B cell (primary cell): Measurements from ENCODE around the gene FNDC3A. TPM values are rescaled to one million over a fixed set of nuclear protein-coding genes. Genes with fewer than 3 reads are reported as not detected.

Experiments used
- ATAC-seq: fragments of 200-7000 bp; cut with Tn5 transposase; one replicate; pipeline ENCODE4 v1.10.0; 2021; ENCODE audit warnings: low read depth, mild to moderate bottlenecking, moderate number of reproducible peaks, moderate library complexity
- CTCF ChIA-PET: fragments of 350-600 bp; sonication (Branson Sonifier 250); formaldehyde crosslinking; loops from one replicate; lab custom pipeline; 2021; ENCODE audit warnings: antibody characterized with exemption, inconsistent platforms; lab: Charles Lee
- POLR2A ChIA-PET: fragments of 350-600 bp; sonication (Branson Sonifier 250); formaldehyde crosslinking; loops from one replicate; lab custom pipeline; 2021; ENCODE audit warnings: antibody characterized with exemption; lab: Charles Lee
- DNase-seq: peaks from one replicate; pipeline ENCODE4 v3.0.0; 2013
- H2AFZ ChIP-seq: 2 replicates; pipeline ENCODE4 v1.6.1; 2012; ENCODE audit warnings: mild to moderate bottlenecking, low read depth, low read length; ENCODE audit not compliant: insufficient read depth, poor library complexity, severe bottlenecking
- H3K27ac ChIP-seq, 2 donors: 1 replicate in 1 of 2; 2 replicates in 1 of 2; pipeline ENCODE4 v1.5.1; 2012 to 2013; ENCODE audit warnings: low read length in 2 of 2, mild to moderate bottlenecking in 2 of 2, moderate library complexity in 1 of 2
- H3K27me3 ChIP-seq, 4 experiments: fragments of 200-600 bp in 1 of 4; sonication (generic) in 1 of 4; replicated peaks in 1 of 4; 1 replicate in 2 of 4; 2 replicates in 2 of 4; pipeline versions ENCODE4 v1.6.1 to v1.7.0; 2013 to 2016; ENCODE audit warnings: low read length in 3 of 4, mild to moderate bottlenecking in 2 of 4, mixed read lengths in 1 of 4, moderate library complexity in 1 of 4; ENCODE audit not compliant: insufficient read depth in 4 of 4, control insufficient read depth in 3 of 4; ENCODE audit errors: control extremely low read depth in 1 of 4
- H3K36me3 ChIP-seq, 2 experiments: replicated peaks in 1 of 2; 1 replicate in 1 of 2; 2 replicates in 1 of 2; pipeline versions ENCODE4 v1.6.1 to v1.7.1; 2013; ENCODE audit warnings: low read length in 1 of 2; ENCODE audit not compliant: insufficient read depth in 2 of 2, control insufficient read depth in 1 of 2; ENCODE audit errors: control extremely low read depth in 1 of 2, extremely low read depth in 1 of 2
- H3K4me1 ChIP-seq, 2 donors: fragments of 200-600 bp in 1 of 2; sonication (generic) in 1 of 2; 1 replicate in 1 of 2; 2 replicates in 1 of 2; pipeline versions ENCODE4 v1.5.1 to v1.6.1; 2013 to 2017; ENCODE audit warnings: low read length in 2 of 2; ENCODE audit not compliant: control insufficient read depth in 2 of 2, insufficient read depth in 2 of 2
- H3K4me2 ChIP-seq: replicated peaks from 2 replicates; pipeline ENCODE3; 2012; ENCODE audit warnings: mild to moderate bottlenecking, low read depth, low read length; ENCODE audit not compliant: poor library complexity, severe bottlenecking
- H3K4me3 ChIP-seq, 5 experiments: fragments of 200-600 bp in 1 of 5; sonication (generic) in 1 of 5; 1 replicate in 3 of 5; 2 replicates in 2 of 5; pipeline versions ENCODE4 v1.5.1 to v1.7.0; 2011 to 2016; ENCODE audit warnings: low read length in 4 of 5, mild to moderate bottlenecking in 4 of 5, low read depth in 2 of 5, control low read depth in 1 of 5, moderate library complexity in 1 of 5; ENCODE audit not compliant: insufficient read depth in 1 of 5; ENCODE audit errors: control extremely low read depth in 1 of 5, extremely low read depth in 1 of 5
- H3K79me2 ChIP-seq: fragments of 200-600 bp; sonication (generic); one replicate; pipeline ENCODE4 v1.6.0; 2016; ENCODE audit warnings: low read length; ENCODE audit not compliant: control insufficient read depth, insufficient read depth
- H3K9ac ChIP-seq: fragments of 200-600 bp; sonication (generic); 2 replicates; pipeline ENCODE4 v1.6.1; 2017; ENCODE audit warnings: mild to moderate bottlenecking, low read length, moderate library complexity
- H3K9me3 ChIP-seq, 3 donors: one replicate each; pipeline versions ENCODE4 v1.6.1 to v1.7.1; 2013; ENCODE audit warnings: low read length in 2 of 3; ENCODE audit not compliant: control insufficient read depth in 2 of 3, insufficient read depth in 1 of 3; ENCODE audit errors: control extremely low read depth in 1 of 3
- H4K20me1 ChIP-seq: 2 replicates; pipeline ENCODE4 v1.6.0; 2012; ENCODE audit warnings: mild to moderate bottlenecking, low read length; ENCODE audit not compliant: insufficient read depth, control insufficient read depth, poor library complexity, severe bottlenecking
- H3K27ac Mint-ChIP-seq: one replicate; pipeline ENCODE4 v1.8.0; 2021; ENCODE audit warnings: mixed read lengths
- H3K27me3 Mint-ChIP-seq: one replicate; pipeline ENCODE4 v1.8.0; 2021; ENCODE audit warnings: mixed read lengths
- H3K4me1 Mint-ChIP-seq: one replicate; pipeline ENCODE4 v1.8.0; 2021; ENCODE audit warnings: mixed read lengths
- H3K4me3 Mint-ChIP-seq: one replicate; pipeline ENCODE4 v1.8.0; 2021; ENCODE audit warnings: mixed read lengths
- H3K9me3 Mint-ChIP-seq: one replicate; pipeline ENCODE4 v1.8.0; 2022; ENCODE audit warnings: mixed read lengths; ENCODE audit not compliant: insufficient read depth
- CTCF ChIP-seq: fragments of 200-600 bp; IDR thresholded peaks from one replicate; pipeline ENCODE4 v1.8.0; 2022; ENCODE audit warnings: antibody characterized with exemption, mild to moderate bottlenecking
- EZH2 ChIP-seq: IDR thresholded peaks from 2 replicates; pipeline ENCODE4 v1.6.1; 2012; ENCODE audit warnings: borderline replicate concordance, low read depth, mild to moderate bottlenecking, moderate library complexity, low read length; ENCODE audit not compliant: insufficient read depth, poor library complexity, severe bottlenecking
- WGBS: methylation state at CpG from one replicate; pipeline ENCODE4 v1.1.5; 2013; ENCODE audit warnings: missing lambda C conversion rate; ENCODE audit not compliant: insufficient coverage; 5-methylcytosine and 5-hydroxymethylcytosine counted together
- intact Hi-C: fragments of 100-400 bp; cut with micrococcal nuclease; formaldehyde crosslinking; loops from one replicate; pipeline ENCODE4 v1.10.0; 2022
- polyA plus RNA-seq: library from polyadenylated mRNA; depleted of rRNA; stranded (reverse); fragments of >200 nt; gene quantifications from 2 replicates; pipeline ENCODE4 v1.2.3, GENCODE V29; 2012
- total RNA-seq, 2 donors: library from RNA; stranded (reverse); fragments of 120-200 nt in 1 of 2; gene quantifications; 1 replicate in 1 of 2; 2 replicates in 1 of 2; pipeline versions ENCODE4 v1.2.3 to v1.2.4, GENCODE V29; 2013 to 2022

FNDC3A gene
- total and polyA plus RNA-seq, 2 donors (not counting 1 experiment from before 2014, with no cell fraction given), result 13.5 to 37.1 TPM

GRCh38 chr13:48942131-48942530, 33.6 kb upstream of the FNDC3A start:
- intact Hi-C loops, result no loop called here
- no peak overlapping the region for H3K27ac ChIP-seq
- H3K79me2 ChIP-seq, result no peaks in the 10 kb centered on the region
- no peak overlapping the region for H3K4me3 ChIP-seq
- no peak for DNase-seq
- H4K20me1 ChIP-seq, result no peaks in the 10 kb centered on the region
- Mint-ChIP-seq H3K9me3 (no peaks in the 10 kb centered on the region), H3K4me1 (no peaks in the 10 kb centered on the region), H3K27ac (no peak overlapping the region), H3K4me3 (no peak overlapping the region), H3K27me3 (peaks cover 25% of the 10 kb centered on the region)
- ChIA-PET CTCF (no interaction called here), POLR2A (no interaction called here)
- no CpG with 5 or more reads among the region's 2 CpGs for WGBS
- H3K4me2 ChIP-seq, result no peak overlapping the region
- ATAC-seq, result no peak
- H3K27me3 ChIP-seq, result peaks cover 0 to 4% (median 0%) of the 10 kb centered on the region in 4 experiments
- no peaks in the 10 kb centered on the region for H3K4me1 ChIP-seq
- TF ChIP-seq CTCF, result no peak
- no peak for TF ChIP-seq EZH2
- H3K9me3 ChIP-seq, result no peaks in the 10 kb centered on the region
- H3K9ac ChIP-seq, result no peak overlapping the region
- H2AFZ ChIP-seq, result no peak overlapping the region
- H3K36me3 ChIP-seq, result no peaks in the 10 kb centered on the region

GRCh38 chr13:48944221-48944620, 31.5 kb upstream of the FNDC3A start:
- 100% methylated on average over 3 of the region's 3 CpGs for WGBS
- H3K27me3 Mint-ChIP-seq, result peaks cover 30% of the 10 kb centered on the region
- Histone ChIP-seq H3K27ac (no peak overlapping the region), H2AFZ (no peak overlapping the region), H3K36me3 (no peaks in the 10 kb centered on the region), H3K27me3 (peaks cover 0 to 4% (median 0%) of the 10 kb centered on the region in 4 experiments), H3K9me3 (no peaks in the 10 kb centered on the region), H3K79me2 (no peaks in the 10 kb centered on the region), H3K9ac (no peak overlapping the region), H3K4me3 (no peak overlapping the region), H4K20me1 (no peaks in the 10 kb centered on the region), H3K4me1 (no peaks in the 10 kb centered on the region), H3K4me2 (no peak overlapping the region)
- ChIA-PET CTCF (no interaction called here), POLR2A (no interaction called here)
- ATAC-seq, result no peak
- H3K4me3 Mint-ChIP-seq, result no peak overlapping the region
- no peak overlapping the region for H3K27ac Mint-ChIP-seq
- no peaks in the 10 kb centered on the region for H3K4me1 Mint-ChIP-seq
- intact Hi-C loops, result no loop called here
- TF ChIP-seq CTCF, result no peak
- TF ChIP-seq EZH2, result no peak
- no peak for DNase-seq
- H3K9me3 Mint-ChIP-seq, result no peaks in the 10 kb centered on the region
